SK-N-SH (cell line): ENCODE data around the gene HPCAL1. TPM values are rescaled to one million over a fixed set of nuclear protein-coding genes. Genes with fewer than 3 reads are reported as not detected.

Experiments used
- CTCF ChIA-PET: fragments of 300-600, 350-600 bp; formaldehyde crosslinking; extraction: SDS; loops from one replicate; lab custom pipeline; 2021; lab: Yijun Ruan, JAX
- POLR2A ChIA-PET: fragments of 350-600 bp; sonication (Branson Sonifier 250); formaldehyde crosslinking; extraction: SDS; loops from one replicate; lab custom pipeline; 2020; ENCODE audit warnings: antibody characterized with exemption, inconsistent platforms; lab: Yijun Ruan, JAX
- DNase-seq: peaks from one replicate; pipeline ENCODE4 v3.0.0; 2012
- H2AFZ ChIP-seq: fragments of 200-600 bp; sonication (generic); 2 replicates; pipeline ENCODE4 v1.8.1; 2016; ENCODE audit warnings: antibody characterized with exemption, mild to moderate bottlenecking, low read depth
- H3F3A ChIP-seq: fragments of 200-600 bp; sonication (generic); replicated peaks from 2 replicates; pipeline ENCODE3; 2016; ENCODE audit warnings: antibody characterized with exemption, mild to moderate bottlenecking; ENCODE audit not compliant: insufficient read depth
- H3K27ac ChIP-seq, 2 experiments: fragments of 200-500 bp in 1 of 2; fragments of 200-600 bp in 1 of 2; sonication (Bioruptor generic) in 1 of 2; sonication (generic), shearing (Covaris generic) in 1 of 2; 2 replicates each; pipeline versions ENCODE4 v1.5.1 to v1.6.1; 2014 to 2016; ENCODE audit warnings: low read depth in 2 of 2, inconsistent platforms in 1 of 2, low read length in 1 of 2, mild to moderate bottlenecking in 1 of 2, mixed read lengths in 1 of 2
- H3K27me3 ChIP-seq: fragments of 200-600 bp; sonication (generic), shearing (Covaris generic); 2 replicates; pipeline ENCODE4 v1.6.1; 2016; ENCODE audit warnings: mixed run types; ENCODE audit not compliant: insufficient read depth
- H3K36me3 ChIP-seq, 2 experiments: fragments of 200-500 bp in 1 of 2; fragments of 200-600 bp in 1 of 2; sonication (Bioruptor generic) in 1 of 2; sonication (generic) in 1 of 2; replicated peaks in 1 of 2; 2 replicates each; pipeline versions ENCODE3 to v1.5.1; 2014 to 2016; ENCODE audit warnings: low read length in 1 of 2, mild to moderate bottlenecking in 1 of 2; ENCODE audit not compliant: insufficient read depth in 2 of 2, control insufficient read depth in 1 of 2
- H3K4me1 ChIP-seq, 2 experiments: fragments of 200-500 bp in 1 of 2; fragments of 200-600 bp in 1 of 2; sonication (Bioruptor generic) in 1 of 2; sonication (generic), shearing (Covaris generic) in 1 of 2; 2 replicates each; pipeline versions ENCODE4 v1.5.1 to v1.6.1; 2014 to 2016; ENCODE audit warnings: low read depth in 1 of 2, low read length in 1 of 2, mixed run types in 1 of 2; ENCODE audit not compliant: insufficient read depth in 2 of 2, control insufficient read depth in 1 of 2
- H3K4me2 ChIP-seq: fragments of 200-600 bp; sonication (generic), shearing (Covaris generic); 2 replicates; pipeline ENCODE4 v1.6.1; 2017; ENCODE audit warnings: mixed run types
- H3K4me3 ChIP-seq, 2 experiments: fragments of 200-500 bp in 1 of 2; fragments of 200-600 bp in 1 of 2; sonication (Bioruptor generic) in 1 of 2; sonication (generic), shearing (Covaris generic) in 1 of 2; 2 replicates each; pipeline versions ENCODE4 v1.5.1 to v1.8.1; 2014 to 2016; ENCODE audit warnings: low read depth in 2 of 2, inconsistent platforms in 1 of 2, low read length in 1 of 2, mild to moderate bottlenecking in 1 of 2, mixed read lengths in 1 of 2, moderate library complexity in 1 of 2
- H3K79me2 ChIP-seq: fragments of 200-600 bp; sonication (generic); 2 replicates; pipeline ENCODE4 v1.8.1; 2017; ENCODE audit warnings: mild to moderate bottlenecking; ENCODE audit not compliant: insufficient read depth
- H3K9ac ChIP-seq: fragments of 200-600 bp; sonication (generic); 2 replicates; pipeline ENCODE4 v1.6.1; 2017; ENCODE audit warnings: mixed run types
- H3K9me2 ChIP-seq: fragments of 200-600 bp; sonication (generic); 2 replicates; pipeline ENCODE4 v1.6.1; 2017; ENCODE audit warnings: mixed run types
- H3K9me3 ChIP-seq: fragments of 200-600 bp; sonication (generic); 2 replicates; pipeline ENCODE4 v1.6.1; 2017; ENCODE audit warnings: mixed run types, mild to moderate bottlenecking, moderate library complexity
- H4K20me1 ChIP-seq: fragments of 200-600 bp; sonication (generic); 2 replicates; pipeline ENCODE4 v1.6.1; 2017; ENCODE audit warnings: mild to moderate bottlenecking, mixed run types; ENCODE audit not compliant: insufficient read depth
- EZH2phosphoT487 ChIP-seq: fragments of 200-600 bp; sonication (generic); IDR thresholded peaks from 2 replicates; pipeline ENCODE4 v1.6.1; 2017; ENCODE audit warnings: low read depth, mixed run types, mild to moderate bottlenecking, antibody characterized with exemption, moderate library complexity, borderline replicate concordance
- FOXM1 ChIP-seq: IDR thresholded peaks from 2 replicates; pipeline ENCODE4 v1.4.0; 2012; ENCODE audit warnings: low read depth, mild to moderate bottlenecking
- MXI1 ChIP-seq: IDR thresholded peaks from 2 replicates; pipeline ENCODE4 v1.6.1; 2012; ENCODE audit warnings: mild to moderate bottlenecking, low read depth, low read length, improper control_type of control experiment
- NFIC ChIP-seq: IDR thresholded peaks from 2 replicates; pipeline ENCODE4 v1.4.0; 2012; ENCODE audit warnings: borderline replicate concordance
- POLR2AphosphoS5 ChIP-seq: IDR thresholded peaks from 2 replicates; pipeline ENCODE4 v1.6.1; 2012; ENCODE audit warnings: low read depth, low read length
- RCOR1 ChIP-seq: fragments of 150-350 bp; IDR thresholded peaks from 2 replicates; pipeline ENCODE4 v1.6.1; 2017; ENCODE audit warnings: antibody characterized with exemption, low read length
- REST ChIP-seq: IDR thresholded peaks from 2 replicates; pipeline ENCODE4 v1.6.1; 2012; ENCODE audit warnings: mild to moderate bottlenecking, low read depth, low read length, moderate library complexity
- RFX5 ChIP-seq: IDR thresholded peaks from 2 replicates; pipeline ENCODE4 v1.6.1; 2012; ENCODE audit warnings: mild to moderate bottlenecking, improper control_type of control experiment, low read length
- RXRA ChIP-seq: IDR thresholded peaks from 2 replicates; pipeline ENCODE4 v1.4.0; 2012; ENCODE audit warnings: low read depth, mild to moderate bottlenecking, borderline replicate concordance
- SMC3 ChIP-seq: IDR thresholded peaks from 2 replicates; pipeline ENCODE4 v1.6.1; 2012; ENCODE audit warnings: low read depth, low read length, improper control_type of control experiment
- TAF1 ChIP-seq: IDR thresholded peaks from 2 replicates; pipeline ENCODE4 v1.6.1; 2012; ENCODE audit warnings: low read depth, mild to moderate bottlenecking, low read length, moderate library complexity, borderline replicate concordance
- TCF12 ChIP-seq: IDR thresholded peaks from 2 replicates; pipeline ENCODE4 v1.4.0; 2012
- WGBS: methylation state at CpG from one replicate; pipeline ENCODE4 v1.1.6; 2017; ENCODE audit warnings: low lambda C conversion rate; 5-methylcytosine and 5-hydroxymethylcytosine counted together
- polyA plus RNA-seq, 3 experiments: library from polyadenylated mRNA; depleted of rRNA; stranded (reverse); fragments of >200 nt; gene quantifications; 2 replicates each; pipeline ENCODE4 v1.2.3, GENCODE V29; 2012
- TF ChIP-seq, protein P1 (sequence below): fragments of 200-600 bp; sonication (generic); IDR thresholded peaks from 2 replicates; pipeline ENCODE4 v1.6.1; 2017; ENCODE audit warnings: antibody characterized with exemption, mild to moderate bottlenecking, moderate library complexity

Gene HPCAL1
- polyA plus RNA-seq, 1 of the 3 experiments (the other 2 are of a cell fraction), result 77.0 TPM

- H3K9me2 ChIP-seq, result no peaks in the 10 kb centered on the region
- no peaks in the 10 kb centered on the region for H3F3A ChIP-seq
- H3K27ac ChIP-seq, result no peak overlapping the region
- peaks cover 0 to 3% of the 10 kb centered on the region in 2 experiments; a peak in 1 of 4 replicates for H3K4me1 ChIP-seq
- TF ChIP-seq RFX5 (no peak), REST (no peak), TAF1 (no peak), SMC3 (no peak), TCF12 (no peak), RCOR1 (no peak)
- peaks cover 0 to 14% of the 10 kb centered on the region in 2 experiments for H3K36me3 ChIP-seq
- no peaks in the 10 kb centered on the region for H4K20me1 ChIP-seq
- no peak overlapping the region for H2AFZ ChIP-seq
- no peaks in the 10 kb centered on the region for H3K9me3 ChIP-seq
- peak; percentile 36 for DNase-seq
- 90% methylated on average over 5 of the region's 8 CpGs for WGBS
- H3K79me2 ChIP-seq, result no peaks in the 10 kb centered on the region
- ChIA-PET CTCF (interaction anchor here (0.6 to 8.3 kb wide), 6 partner anchors 19 to 614 kb away, joined by 3 to 53 read pairs (median 3); no protein-coding TSS in a partner anchor), POLR2A (no interaction called here)
- H3K4me2 ChIP-seq, result no peak overlapping the region
- no peak overlapping the region for H3K4me3 ChIP-seq
- no peak overlapping the region for H3K9ac ChIP-seq
- H3K27me3 ChIP-seq, result no peaks in the 10 kb centered on the region
Observed at GRCh38 chr2:10428355-10428754, 125.7 kb downstream of the HPCAL1 start.

DNA sequence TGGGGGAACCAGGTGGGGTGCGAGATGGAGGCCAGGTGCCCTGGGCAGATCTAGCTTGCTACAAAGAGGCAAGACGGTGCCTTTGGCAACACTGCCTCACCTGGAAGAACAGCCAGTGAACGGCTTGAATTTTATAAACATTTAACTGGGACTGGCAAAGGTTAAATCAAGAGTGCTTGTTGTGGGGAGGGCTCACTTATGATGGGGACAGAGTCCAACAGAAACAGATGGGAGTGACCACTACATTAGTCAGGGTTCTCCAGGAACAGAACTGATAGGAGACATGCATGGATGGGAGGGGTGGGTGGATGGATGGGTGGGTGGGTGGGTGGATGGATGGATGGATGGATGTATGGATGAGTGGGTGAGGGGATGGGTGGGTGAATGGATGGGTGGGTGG, 126.2 kb downstream of the HPCAL1 start:
- Histone ChIP-seq H3K27me3 (no peaks in the 10 kb centered on the region), H3K4me1 (peaks cover 0 to 3% of the 10 kb centered on the region in 2 experiments; a peak in 1 of 4 replicates)
- CTCF ChIA-PET, result interaction anchor here (0.9 to 8.3 kb wide), 4 partner anchors 19 to 615 kb away, joined by 3 to 53 read pairs (median 3); no protein-coding TSS in a partner anchor
- WGBS, result 96% methylated on average over 3 of the region's 3 CpGs
- no peak for DNase-seq
- no peak for TF ChIP-seq POLR2AphosphoS5
- no peak for TF ChIP-seq MXI1
- no peak for TF ChIP-seq FOXM1
- no peak for TF ChIP-seq RXRA
- TF ChIP-seq, protein P1, sequence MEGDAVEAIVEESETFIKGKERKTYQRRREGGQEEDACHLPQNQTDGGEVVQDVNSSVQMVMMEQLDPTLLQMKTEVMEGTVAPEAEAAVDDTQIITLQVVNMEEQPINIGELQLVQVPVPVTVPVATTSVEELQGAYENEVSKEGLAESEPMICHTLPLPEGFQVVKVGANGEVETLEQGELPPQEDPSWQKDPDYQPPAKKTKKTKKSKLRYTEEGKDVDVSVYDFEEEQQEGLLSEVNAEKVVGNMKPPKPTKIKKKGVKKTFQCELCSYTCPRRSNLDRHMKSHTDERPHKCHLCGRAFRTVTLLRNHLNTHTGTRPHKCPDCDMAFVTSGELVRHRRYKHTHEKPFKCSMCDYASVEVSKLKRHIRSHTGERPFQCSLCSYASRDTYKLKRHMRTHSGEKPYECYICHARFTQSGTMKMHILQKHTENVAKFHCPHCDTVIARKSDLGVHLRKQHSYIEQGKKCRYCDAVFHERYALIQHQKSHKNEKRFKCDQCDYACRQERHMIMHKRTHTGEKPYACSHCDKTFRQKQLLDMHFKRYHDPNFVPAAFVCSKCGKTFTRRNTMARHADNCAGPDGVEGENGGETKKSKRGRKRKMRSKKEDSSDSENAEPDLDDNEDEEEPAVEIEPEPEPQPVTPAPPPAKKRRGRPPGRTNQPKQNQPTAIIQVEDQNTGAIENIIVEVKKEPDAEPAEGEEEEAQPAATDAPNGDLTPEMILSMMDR, result no peak
- no peak for TF ChIP-seq NFIC
- TF ChIP-seq EZH2phosphoT487, result no peak
- TF ChIP-seq, all 33 proteins: peak for 0
- no peak overlapping the region for H3K4me3 ChIP-seq
- H4K20me1 ChIP-seq, result no peaks in the 10 kb centered on the region
- POLR2A ChIA-PET, result no interaction called here
- no peaks in the 10 kb centered on the region for H3F3A ChIP-seq
- H2AFZ ChIP-seq, result no peak overlapping the region
- H3K9me2 ChIP-seq, result no peaks in the 10 kb centered on the region
- H3K79me2 ChIP-seq, result no peaks in the 10 kb centered on the region
- no peak overlapping the region for H3K9ac ChIP-seq
- H3K27ac ChIP-seq, result no peak overlapping the region
- no peaks in the 10 kb centered on the region for H3K9me3 ChIP-seq
- H3K36me3 ChIP-seq, result peaks cover 0 to 14% of the 10 kb centered on the region in 2 experiments
- H3K4me2 ChIP-seq, result no peak overlapping the region
